ENCODE measurements around the gene ZFAND6.
"Not testable (repeated sequence)": the region's sequence is repeated elsewhere in the genome, so short reads cannot be mapped to it uniquely, and the experiment has no call there.

Gene ZFAND6

DNA sequence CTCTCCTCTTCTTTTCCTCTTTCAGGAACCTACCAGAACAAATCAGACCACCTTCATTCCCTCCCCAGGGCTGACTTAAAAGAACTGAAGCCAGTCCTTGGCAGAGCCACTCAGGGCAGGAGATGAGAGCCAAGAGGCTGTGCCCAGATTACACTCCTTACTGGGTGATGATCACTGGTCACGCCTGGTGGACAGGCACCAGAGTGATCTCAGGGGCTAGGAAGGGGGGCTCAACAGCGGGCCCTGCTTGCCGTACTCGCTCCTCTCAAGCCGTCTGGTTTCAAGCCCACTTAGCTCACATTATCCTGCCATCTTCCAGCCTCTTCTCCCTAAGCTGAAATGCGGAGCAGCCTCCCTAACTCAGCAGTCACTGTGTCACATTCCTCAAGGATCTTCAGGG lies 91.7 kb downstream of the ZFAND6 start:
- DNase-seq (ENCODE audit: low read depth) = no peak

DNA sequence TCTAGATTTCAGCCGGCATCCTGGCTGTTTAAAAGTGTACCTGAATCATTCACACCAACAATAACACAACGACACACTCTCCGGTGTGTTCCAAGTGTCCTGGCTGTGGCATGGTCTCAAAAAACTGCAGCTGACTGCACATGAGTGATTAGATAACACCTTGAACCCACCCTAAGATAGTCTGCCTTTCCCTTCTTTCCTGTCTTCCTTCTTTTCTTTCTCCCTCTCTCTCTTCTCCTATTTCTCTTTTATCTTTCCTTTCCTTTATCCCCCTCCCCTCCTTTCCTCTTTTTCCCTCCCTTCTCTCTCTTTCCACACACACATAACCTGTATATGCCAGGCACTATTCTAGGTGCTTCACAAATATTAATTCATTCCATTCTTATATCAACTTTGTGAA lies 92.1 kb downstream of the ZFAND6 start:
- DNase-seq (ENCODE audit: low read depth) = no peak

DNA sequence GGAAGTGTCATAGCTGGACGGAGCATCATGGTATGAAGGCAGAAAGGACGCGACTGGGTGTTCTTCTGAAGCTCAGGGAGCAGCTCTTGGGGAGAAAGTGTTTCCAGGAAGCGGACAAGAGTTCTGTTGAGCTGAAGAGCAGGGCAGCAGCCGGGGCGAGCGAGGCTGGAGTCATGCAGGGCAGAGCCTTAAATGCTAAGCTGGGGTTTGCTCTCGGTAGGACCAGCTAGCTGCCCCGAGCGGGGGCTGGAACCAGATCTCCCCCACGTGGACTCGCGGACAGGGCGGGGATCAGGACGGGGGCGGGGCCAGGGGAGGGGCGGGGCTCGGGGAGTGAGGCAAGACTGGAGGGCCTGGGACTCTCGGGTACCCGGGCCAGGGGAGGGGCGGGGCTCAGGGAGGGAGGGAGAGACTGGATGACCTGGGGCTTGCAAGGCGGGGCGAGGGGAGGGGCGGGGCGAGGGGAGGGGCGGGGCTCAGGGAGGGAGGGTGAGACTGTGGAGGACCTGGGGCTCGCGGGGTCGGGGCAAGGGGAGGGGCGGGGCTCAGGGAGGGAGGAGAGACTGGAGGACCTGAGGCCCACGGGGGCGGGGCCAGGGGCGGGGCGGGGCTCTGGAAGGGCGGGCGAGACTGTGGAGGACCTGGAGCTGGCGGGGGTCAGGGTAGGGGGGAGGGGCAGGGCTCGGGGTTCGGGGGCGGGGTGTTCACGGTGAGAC lies 92.9 kb downstream of the ZFAND6 start:
- peak; percentile 84 for DNase-seq (ENCODE audit: low read depth)

DNA sequence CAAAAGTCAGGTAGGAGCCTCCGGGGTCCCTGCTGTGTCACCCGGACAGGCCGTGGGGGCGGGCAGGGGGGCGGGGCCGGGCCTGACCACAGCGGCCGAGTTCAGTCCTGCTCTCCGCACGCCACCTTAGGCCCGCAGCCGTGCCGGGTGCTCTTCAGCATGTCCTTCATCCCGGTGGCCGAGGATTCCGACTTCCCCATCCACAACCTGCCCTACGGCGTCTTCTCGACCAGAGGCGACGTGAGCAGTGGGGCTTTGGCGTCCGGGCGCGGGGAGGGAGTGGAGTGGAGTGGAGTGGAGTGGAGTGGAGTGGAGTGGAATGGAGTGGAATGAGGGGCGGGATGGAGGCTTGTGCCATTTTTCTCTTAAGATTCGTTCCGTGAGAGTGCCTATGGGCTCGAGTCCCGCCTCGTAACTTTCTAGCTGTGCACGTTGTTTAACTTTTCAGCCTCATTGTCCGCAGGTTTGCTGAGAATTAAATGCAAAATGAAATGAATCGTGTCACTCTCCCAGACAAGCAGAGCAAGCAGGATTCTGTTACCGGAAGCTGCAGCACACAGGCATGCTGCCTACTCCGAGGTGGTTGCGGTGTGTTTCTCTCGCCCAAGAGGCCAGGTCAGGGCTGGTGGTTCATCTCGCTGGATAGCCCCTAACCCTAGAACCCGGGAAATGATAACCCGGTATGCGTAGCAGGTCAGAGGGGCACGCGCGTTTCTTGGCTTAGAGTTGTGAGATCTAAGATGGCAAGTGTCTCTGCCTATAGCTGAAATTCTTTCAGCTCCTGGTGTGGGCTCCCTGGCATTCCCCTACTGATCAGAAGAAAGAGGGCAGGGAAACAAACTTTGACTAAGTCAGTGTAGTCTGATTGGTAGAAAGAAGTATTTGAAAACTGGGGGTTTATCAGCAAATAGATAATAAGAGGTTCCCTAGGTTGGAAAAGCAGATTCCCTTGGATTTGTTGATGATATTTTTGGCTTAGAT lies 93.7 kb downstream of the ZFAND6 start, which contains the start of gene FAH:
Gene FAH (plus strand): TSS at position 104 of the 981 bp plus-strand sequence. CDS start 56 bp downstream, at position 160.
- no peak for DNase-seq (ENCODE audit: low read depth)

DNA sequence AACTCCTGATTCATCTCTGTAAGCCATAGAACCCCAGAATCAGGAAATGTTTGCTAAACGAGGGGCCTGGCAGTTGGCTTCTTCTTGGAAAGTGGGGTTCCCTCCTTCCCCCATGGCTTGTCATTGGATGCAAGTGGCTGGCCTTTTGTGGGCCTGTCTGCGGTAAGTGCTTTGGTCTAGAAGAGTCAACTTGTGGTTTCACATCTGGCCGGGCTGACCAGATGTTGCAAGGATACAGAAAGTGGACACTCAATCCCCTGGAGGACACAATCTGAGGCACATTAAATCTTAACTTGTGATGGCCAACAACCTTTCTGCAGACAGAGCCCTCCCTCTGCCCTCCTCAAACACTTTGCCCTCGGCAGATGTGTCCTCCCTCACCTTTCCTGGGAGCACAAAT lies 94.4 kb downstream of the ZFAND6 start:
- DNase-seq (ENCODE audit: low read depth) = no peak

DNA sequence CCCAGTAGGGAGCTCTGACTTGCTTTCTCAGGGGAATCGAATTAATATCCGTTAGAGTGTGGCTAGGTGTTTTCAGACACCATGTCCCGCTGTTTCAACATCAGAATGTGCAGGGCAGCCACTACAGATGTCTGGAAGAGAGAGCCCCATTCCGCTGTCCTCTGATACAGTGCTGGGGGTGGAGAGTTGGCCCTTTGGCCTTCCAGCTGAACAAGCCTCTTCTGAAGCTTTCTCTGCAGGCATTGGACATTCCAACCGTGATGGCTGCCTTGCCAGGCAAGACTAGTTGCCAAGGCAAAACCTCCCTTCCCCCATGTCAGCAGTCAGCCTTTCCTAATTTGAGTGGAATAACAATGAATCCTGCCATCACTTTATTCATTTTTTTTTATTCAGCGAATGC lies 94.9 kb downstream of the ZFAND6 start:
- no peak for DNase-seq (ENCODE audit: low read depth)

DNA sequence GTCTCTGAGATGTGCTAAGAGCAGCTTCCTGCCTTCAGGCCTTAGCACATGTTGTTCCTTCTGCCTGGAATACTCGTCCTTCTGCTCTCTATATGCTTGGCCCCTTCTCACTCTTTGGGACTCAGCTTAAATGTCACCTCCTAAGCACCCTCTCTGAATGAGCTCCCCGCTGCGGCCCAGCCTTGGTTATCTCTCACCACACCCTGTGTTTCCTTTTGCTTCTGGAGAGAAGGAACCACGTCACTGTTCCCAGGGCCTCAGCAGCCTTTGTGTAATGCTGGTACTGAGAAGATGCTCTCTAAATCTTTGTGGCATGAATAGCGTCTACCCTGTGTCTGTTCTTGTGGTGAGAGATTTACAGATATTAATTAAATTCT lies 95.5 kb downstream of the ZFAND6 start:
- no peak for DNase-seq (ENCODE audit: low read depth)

DNA sequence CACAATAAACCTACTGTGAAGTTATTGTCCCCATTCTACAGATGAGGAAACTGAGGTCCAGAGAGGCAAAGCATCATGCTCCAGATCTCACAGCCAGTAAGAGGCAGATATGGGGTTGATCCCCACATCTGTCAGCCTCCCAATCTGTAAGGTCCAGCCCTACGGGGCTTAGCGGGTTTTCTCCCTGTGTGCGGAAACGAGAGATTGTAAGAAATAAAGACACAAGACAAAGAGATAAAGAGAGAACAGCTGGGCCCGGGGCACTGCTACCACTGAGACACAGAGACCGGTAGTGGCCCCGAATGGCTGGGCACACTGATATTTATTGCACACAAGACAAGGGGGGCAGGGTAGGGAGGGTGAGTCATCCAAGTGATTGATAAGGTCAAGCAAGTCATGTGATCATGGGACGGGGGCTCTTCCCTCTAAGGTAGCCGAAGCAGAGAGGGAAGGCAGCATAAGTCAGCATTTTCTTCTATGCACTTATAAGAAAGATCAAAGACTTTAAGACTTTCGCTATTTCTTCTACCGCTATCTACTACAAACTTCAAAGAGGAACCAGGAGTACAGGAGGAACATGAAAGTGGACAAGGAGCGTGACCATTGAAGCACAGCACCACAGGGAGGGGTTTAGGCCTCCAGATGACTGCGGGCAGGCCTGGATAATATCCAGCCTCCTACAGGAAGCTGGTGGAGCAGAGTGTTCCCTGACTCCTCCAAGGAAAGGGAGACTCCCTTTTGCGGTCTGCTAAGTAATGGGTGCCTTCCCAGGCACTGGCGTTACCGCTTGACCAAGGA lies 96.1 kb downstream of the ZFAND6 start:
- DNase-seq (ENCODE audit: low read depth) = not testable (repeated sequence)

DNA sequence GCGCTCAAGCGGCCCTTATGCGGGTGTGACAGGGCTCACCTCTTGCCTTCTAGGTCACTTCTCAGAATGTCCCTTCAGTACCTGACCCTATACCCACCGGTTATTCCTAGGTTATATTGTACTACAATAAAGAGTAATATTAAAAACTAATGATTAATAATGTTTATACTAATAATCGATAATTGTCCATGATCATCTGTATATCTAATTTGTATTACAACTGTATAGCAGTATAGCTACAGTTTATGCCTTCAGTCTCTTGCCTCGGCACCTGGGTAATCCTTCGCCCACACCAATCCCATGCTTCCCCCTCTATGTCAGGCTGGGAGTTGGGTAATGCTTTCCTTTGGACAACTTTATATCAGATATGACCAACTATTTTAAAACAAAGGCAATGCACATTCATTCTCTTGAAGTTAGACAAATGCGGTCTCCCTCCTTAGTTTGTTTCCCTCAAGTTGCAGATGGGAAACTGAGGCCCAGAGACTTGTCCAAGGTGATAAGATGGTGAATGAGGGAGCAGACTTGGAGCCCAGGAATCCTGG lies 96.8 kb downstream of the ZFAND6 start:
- no peak for DNase-seq (ENCODE audit: low read depth)

DNA sequence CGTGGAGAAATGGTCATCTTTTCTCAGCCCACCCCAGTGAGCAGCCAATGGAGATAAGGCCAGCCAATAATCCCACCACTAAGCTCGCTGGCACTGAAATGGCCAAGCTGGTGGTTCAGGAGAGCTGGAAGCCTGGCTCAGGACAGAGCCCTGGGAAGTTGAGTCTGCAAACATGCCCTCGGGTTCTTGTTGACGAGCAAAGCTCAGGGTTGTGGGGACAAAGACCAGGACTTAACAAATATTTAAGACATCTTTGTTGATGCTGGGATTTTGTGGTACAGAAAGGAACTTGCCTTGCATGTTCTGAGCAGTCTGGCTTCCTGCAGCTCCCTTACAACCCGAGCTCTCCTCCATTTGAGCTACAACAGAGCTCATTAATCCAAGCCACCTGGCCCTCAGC lies 97.7 kb downstream of the ZFAND6 start:
- no peak for DNase-seq (ENCODE audit: low read depth)

DNA sequence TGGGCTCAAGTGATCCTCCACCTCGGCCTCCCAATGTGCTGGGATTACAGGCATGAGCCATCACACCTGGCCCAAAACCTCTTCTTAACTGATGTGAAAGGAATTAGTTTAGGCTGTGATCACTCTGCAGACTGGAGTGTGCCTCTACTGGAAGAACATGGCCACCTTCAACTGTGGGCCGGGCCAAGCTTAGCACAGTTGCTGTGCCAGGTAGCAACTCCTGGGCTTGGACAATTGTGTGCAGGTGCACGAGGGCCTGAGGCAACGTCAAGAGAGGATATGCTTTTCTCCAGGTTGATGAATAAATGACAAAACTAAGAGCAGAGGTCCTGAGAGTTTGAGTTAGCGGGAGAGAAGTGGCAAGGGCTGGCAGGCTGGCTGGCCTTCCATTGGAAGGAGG lies 99.8 kb downstream of the ZFAND6 start:
- DNase-seq (ENCODE audit: low read depth) = no peak

DNA sequence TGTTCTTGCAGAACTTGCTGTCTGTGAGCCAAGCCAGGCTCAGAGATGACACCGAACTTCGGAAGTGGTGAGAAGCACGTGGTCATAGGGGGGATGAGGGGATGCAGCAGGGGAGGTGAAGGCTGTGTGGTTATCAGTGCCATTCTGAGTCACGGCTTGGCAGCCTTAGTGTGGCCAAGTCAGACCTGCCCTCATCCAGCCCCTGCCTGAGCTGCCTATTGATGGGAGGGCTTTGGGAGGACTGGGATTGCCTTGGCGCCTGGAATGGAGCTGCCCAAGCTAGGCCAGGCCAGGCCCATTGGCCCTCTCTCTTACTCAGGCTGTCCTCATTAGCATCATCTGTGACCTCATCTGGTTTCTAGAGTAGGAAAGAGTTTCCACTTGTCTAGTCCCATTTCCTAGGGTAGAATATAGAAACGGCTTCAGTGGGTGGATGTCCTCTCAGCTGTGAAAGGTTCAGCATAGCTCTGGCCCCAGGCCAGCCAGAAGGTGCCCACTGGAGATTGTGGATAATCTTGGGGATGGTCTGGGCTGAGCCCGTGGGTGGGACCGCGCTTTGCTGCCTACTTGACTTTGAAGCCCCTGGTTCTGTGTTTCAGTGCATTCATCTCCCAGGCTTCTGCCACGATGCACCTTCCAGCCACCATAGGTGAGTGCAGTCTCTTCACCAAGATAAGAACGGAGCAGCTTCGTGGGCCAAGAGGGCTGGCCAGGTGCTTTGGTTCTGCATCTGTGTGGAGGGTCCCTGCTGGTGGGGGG lies 100.5 kb downstream of the ZFAND6 start:
- DNase-seq (ENCODE audit: low read depth) = no peak

DNA sequence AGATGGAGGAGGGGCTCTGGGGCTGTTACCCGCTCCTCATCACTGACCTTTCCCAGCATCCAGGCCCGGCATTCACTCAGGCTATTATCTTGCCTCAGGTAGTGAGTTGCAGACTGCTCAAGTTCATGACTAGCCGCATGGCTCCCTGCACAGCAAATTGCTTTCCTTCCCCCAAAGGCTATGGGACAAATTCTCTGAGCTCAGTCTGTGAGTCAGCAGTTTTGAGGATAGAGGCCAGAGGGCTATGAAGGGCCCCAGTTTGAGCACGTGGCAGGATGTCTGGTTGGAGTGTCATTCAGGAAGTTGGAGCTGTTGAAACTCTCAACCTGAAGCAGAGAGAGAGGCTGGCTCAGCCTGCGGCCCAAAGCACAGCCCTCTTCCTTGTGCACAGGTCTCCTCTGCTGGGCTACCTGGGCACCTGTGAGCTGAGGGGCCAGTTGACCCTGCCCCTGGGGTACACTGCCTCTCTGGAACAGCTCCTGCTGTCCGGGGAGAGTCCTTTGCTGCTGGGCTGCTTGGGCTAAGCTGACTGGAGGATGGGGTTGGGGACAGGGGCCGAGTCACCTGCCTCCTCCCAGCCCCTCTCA lies 101.2 kb downstream of the ZFAND6 start:
- DNase-seq (ENCODE audit: low read depth) = no peak

DNA sequence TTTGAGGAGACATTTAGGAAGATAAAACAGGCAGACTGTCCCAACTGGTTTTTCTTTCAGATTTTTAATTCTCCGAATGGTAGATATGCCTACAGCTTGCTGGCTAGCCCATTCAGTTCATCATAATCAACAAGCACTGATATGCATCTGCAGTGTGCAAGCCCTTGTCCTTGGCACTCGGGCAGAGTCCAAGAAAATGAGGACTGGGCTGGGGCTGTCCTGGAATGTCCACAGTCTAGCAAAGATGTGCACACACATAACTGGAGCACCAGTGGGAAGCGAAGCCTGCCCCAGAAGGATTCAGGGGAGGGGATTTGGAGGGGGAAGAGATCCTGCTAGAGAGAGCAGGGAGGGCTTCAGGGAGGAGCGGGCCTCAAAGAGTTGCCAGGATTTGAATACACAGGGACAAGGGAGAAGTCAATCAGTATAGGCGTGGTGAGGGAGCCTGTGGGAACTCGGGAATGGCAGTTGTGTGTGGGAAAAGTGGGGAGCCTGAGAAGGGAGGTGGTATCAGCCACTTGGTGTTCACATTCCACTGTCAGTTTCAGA lies 102.1 kb downstream of the ZFAND6 start:
- no peak for DNase-seq (ENCODE audit: low read depth)

DNA sequence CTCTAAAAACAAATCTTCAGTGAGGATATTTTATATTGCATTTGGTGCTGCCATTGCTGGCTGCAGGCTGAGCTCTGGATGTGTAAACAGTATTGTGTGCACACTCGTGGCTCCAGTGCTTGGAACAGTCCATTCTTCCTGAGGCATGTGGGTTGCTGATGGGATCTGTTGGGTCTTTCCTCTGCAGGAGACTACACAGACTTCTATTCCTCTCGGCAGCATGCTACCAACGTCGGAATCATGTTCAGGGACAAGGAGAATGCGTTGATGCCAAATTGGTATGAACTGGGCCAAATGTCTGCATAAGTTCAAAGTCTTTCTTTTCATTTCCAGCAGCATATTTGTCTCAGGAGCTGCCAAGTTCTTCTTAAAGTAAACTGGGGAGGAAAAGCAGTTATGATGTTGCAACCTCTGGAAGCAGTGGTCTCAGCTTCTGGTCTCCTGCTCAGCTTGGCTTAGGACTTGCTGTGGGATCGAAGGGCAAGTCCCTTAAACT lies 102.6 kb downstream of the ZFAND6 start:
- no peak for DNase-seq (ENCODE audit: low read depth)

DNA sequence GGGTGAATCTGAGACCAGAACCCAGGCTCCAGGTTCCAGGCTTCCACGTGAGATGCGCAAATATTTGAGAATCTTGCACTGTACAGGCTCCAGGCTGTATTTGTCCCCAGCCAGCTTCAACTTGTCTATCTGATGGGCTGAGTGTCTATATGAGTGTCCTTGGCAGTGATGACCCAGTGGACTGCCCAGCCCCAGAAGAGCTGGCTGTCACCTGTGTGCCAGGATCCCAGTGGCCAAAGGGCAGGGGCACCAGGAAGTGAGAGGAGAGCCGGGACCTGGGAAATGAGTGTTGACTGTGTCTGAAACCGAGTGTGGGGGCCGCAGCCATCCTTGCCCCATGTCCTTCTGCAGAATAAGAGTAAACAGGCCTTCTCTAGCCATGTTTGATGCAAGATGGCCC lies 103.7 kb downstream of the ZFAND6 start:
- no peak for DNase-seq (ENCODE audit: low read depth)

DNA sequence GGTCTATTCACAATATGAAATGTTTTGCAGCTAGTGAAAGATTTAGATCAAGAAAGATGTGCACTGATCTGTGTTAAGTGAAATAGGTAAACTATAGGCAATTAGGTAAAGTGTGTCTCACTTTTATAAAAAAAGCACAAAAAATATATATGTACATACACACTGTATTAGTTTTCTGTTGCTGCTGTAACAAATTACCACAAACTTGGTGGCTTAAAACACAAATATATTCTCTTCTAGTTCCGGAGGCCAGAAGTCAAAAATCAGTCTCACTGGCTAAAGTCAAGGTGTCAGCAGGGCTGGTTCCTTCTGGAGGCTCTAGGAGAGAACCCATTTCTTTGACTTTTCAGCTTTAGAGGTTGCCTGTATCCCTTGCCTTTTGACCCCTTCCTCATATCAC lies 104.4 kb downstream of the ZFAND6 start:
- DNase-seq (ENCODE audit: low read depth) = no peak

DNA sequence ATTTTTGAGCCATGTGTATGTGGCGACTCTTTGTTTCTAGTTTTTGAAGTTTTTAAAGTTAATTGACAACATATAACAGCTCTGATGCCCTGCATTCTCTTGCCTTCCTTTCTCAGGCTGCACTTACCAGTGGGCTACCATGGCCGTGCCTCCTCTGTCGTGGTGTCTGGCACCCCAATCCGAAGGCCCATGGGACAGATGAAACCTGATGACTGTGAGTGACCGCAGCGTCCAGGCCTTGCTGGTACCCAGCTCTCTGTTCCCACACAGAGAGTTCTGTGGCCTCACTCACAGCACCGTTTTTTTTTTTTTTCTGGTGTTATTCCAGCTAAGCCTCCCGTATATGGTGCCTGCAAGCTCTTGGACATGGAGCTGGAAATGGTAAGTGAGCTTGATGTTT lies 108.5 kb downstream of the ZFAND6 start:
- no peak for DNase-seq (ENCODE audit: low read depth)

DNA sequence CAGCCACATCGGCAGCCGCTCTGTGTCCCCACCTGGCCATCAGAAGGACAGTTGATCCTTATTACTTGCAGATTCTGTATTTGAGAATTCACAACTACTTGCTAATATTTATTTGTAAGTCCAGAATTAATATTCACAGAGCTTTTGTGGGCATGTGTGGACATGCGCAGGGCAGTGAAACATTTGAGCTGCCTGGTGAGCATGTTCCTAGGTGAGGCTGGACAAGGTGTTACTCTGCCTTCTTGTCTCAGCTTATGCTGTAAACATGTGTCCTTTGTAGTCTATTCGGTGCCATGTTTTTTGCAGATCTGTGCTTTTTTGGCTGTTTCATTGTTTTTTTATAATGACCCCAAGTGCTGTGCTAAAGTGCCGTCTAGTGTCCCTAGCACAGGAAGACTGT lies 108.9 kb downstream of the ZFAND6 start:
- no peak for DNase-seq (ENCODE audit: low read depth)

DNA sequence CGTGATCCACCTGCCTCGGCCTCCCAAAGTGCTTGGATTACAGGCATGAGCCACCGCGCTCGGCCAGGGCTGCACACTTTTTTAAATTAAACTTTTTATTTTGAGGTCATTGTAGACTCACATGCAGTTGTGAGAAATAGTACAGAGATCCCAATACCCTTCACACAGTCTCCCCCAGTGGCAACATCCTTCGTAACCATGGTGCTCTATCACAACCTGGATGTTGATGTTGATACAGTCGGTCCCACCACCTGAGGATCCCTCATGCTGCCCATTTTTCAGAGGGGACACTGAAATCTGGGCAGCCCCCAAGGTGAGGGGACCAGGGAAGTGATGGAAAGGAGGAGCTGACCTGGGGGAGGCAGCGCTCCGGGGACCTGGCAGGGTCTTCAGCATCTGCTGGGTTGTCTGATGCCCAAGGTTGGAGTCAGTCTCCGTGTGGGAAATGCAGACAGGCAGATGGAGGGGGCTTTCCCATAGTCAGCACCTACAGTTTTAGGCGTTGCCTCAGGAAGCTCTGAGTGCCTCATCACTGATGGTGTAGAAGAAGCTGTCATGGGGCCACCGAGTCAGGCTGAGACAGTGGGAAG lies 110.4 kb downstream of the ZFAND6 start:
- DNase-seq (ENCODE audit: low read depth) = no peak
